Esophagus squamous epithelium (tissue), 4 donors: ENCODE measurements around the gene FRRS1L.

Experiments
- CTCF ChIP-seq, 6 experiments: fragments of 450-650 bp in 4 of 6; fragments of 200-600 bp in 2 of 6; sonication (generic) in 2 of 6; IDR thresholded peaks; one replicate each; pipeline ENCODE4 v1.5.1; 2016 to 2019; ENCODE audit warnings: antibody characterized with exemption in 6 of 6, mild to moderate bottlenecking in 4 of 6, moderate library complexity in 4 of 6
- POLR2A ChIP-seq, 4 donors: fragments of 450-650 bp; IDR thresholded peaks; one replicate each; pipeline ENCODE4 v1.6.1; 2017; ENCODE audit warnings: antibody characterized with exemption in 4 of 4, mild to moderate bottlenecking in 4 of 4, moderate library complexity in 3 of 4

- TF ChIP-seq CTCF (IDR thresholded peaks at IDR 0.05) (no peak), POLR2A (IDR thresholded peaks at IDR 0.05) (no peak)
Observed at GRCh38 chr9:109159583-109159982, 7.5 kb downstream of the FRRS1L start.
